HepG2 (cell line): ENCODE data around the gene CCNYL1. TPM values are rescaled to one million over a fixed set of nuclear protein-coding genes. Genes with fewer than 3 reads are reported as not detected.

Source experiments
- ATF7-NPFF ChIP-seq: sonication (generic); formaldehyde crosslinking; IDR thresholded peaks from 2 replicates; pipeline ENCODE4 v1.8.1; 2023; ENCODE audit warnings: mild to moderate bottlenecking, low read depth, missing genetic modification reagents, moderate library complexity
- ETV6 ChIP-seq: sonication (generic); formaldehyde crosslinking; conservative IDR thresholded peaks from 2 replicates; pipeline ENCODE4 v1.4.0; 2020; ENCODE audit warnings: missing genetic modification reagents
- FOXK1 ChIP-seq: sonication (generic); formaldehyde crosslinking; IDR thresholded peaks from 2 replicates; pipeline ENCODE4 v1.4.0; 2020; ENCODE audit warnings: low read depth, missing genetic modification reagents, borderline replicate concordance
- HNRNPH1 ChIP-seq: fragments of 200-400 bp; formaldehyde crosslinking; optimal IDR thresholded peaks from 2 replicates; pipeline ENCODE3; 2017; ENCODE audit warnings: mild to moderate bottlenecking, low read depth, low read length
- JUNB ChIP-seq: sonication (generic); formaldehyde crosslinking; IDR thresholded peaks from 2 replicates; pipeline ENCODE4 v1.8.0; 2022; ENCODE audit warnings: missing genetic modification reagents, mild to moderate bottlenecking, borderline replicate concordance
- KAT8 ChIP-seq: IDR thresholded peaks from 2 replicates; pipeline ENCODE4 v1.6.1; 2016; ENCODE audit warnings: missing genetic modification reagents, missing compliant biosample characterization
- KDM6A ChIP-seq: IDR thresholded peaks from 2 replicates; pipeline ENCODE4 v1.6.1; 2016; ENCODE audit warnings: low read depth
- KLF6 ChIP-seq: IDR thresholded peaks from 2 replicates; pipeline ENCODE4 v1.8.0; 2016; ENCODE audit warnings: missing biosample characterization, missing genetic modification reagents
- MAFK ChIP-seq, 2 experiments: IDR thresholded peaks in 1 of 2; conservative IDR thresholded peaks in 1 of 2; 2 replicates each; pipeline ENCODE4 v1.6.1; 2011; ENCODE audit warnings: improper control_type of control experiment in 2 of 2, low read length in 2 of 2
- PHF20 ChIP-seq: sonication (generic); formaldehyde crosslinking; IDR thresholded peaks from 2 replicates; pipeline ENCODE4 v1.5.0; 2020; ENCODE audit warnings: mild to moderate bottlenecking, missing genetic modification reagents
- RARA ChIP-seq: IDR thresholded peaks from 2 replicates; pipeline ENCODE4 v1.6.1; 2016; ENCODE audit warnings: missing genetic modification reagents, missing compliant biosample characterization
- SPEN ChIP-seq: sonication (generic); formaldehyde crosslinking; IDR thresholded peaks from 2 replicates; pipeline ENCODE4 v1.5.1; 2020; ENCODE audit warnings: low read depth, mild to moderate bottlenecking, missing genetic modification reagents
- TRIM24 ChIP-seq: sonication (generic); formaldehyde crosslinking; IDR thresholded peaks from 2 replicates; pipeline ENCODE4 v1.8.0; 2022; ENCODE audit warnings: mild to moderate bottlenecking, missing genetic modification reagents
- ZKSCAN5 ChIP-seq: sonication (generic); formaldehyde crosslinking; IDR thresholded peaks from 2 replicates; pipeline ENCODE4 v1.5.1; 2020; ENCODE audit warnings: mild to moderate bottlenecking, missing genetic modification reagents
- ZNF10 ChIP-seq: sonication (generic); formaldehyde crosslinking; IDR thresholded peaks from 2 replicates; pipeline ENCODE4 v1.4.0; 2020; ENCODE audit warnings: mild to moderate bottlenecking, low read depth, missing genetic modification reagents, borderline replicate concordance
- ZNF878 ChIP-seq: sonication (generic); formaldehyde crosslinking; IDR thresholded peaks from 2 replicates; pipeline ENCODE4 v1.8.1; 2023; ENCODE audit warnings: mild to moderate bottlenecking, missing genetic modification reagents, moderate library complexity
- polyA plus RNA-seq, 8 experiments: library from polyadenylated mRNA; depleted of rRNA in 3 of 8; stranded (reverse) in 7 of 8; unstranded in 1 of 8; fragments of >200 nt; fragmentation: Illumina TruSeq in 4 of 8; extraction: Trizol in 4 of 8; gene quantifications; 2 replicates each; pipeline versions ENCODE4 v1.2.1 to v1.2.3, GENCODE V29; 2011 to 2016; ENCODE audit warnings: low read depth in 4 of 8, missing spikeins in 1 of 8, mixed read lengths in 1 of 8; ENCODE audit not compliant: insufficient read depth in 1 of 8
- total RNA-seq, 5 experiments: library from RNA; depleted of rRNA; stranded (reverse); fragments of >200 nt; fragmentation: Illumina TruSeq; extraction: Trizol; gene quantifications; 2 replicates each; pipeline ENCODE4 v1.2.3, GENCODE V29; 2016; ENCODE audit warnings: low read depth in 1 of 5
- TF ChIP-seq, protein P1 (sequence below): IDR thresholded peaks from 2 replicates; pipeline ENCODE4 v1.6.1; 2016; ENCODE audit warnings: missing genetic modification reagents, missing compliant biosample characterization
- TF ChIP-seq, protein P2 (sequence below): sonication (generic); formaldehyde crosslinking; IDR thresholded peaks from 2 replicates; pipeline ENCODE4 v1.4.0; 2020; ENCODE audit warnings: missing genetic modification reagents
- TF ChIP-seq, protein P3 (sequence below): sonication (generic); formaldehyde crosslinking; IDR thresholded peaks from 2 replicates; pipeline ENCODE4 v1.5.0; 2020; ENCODE audit warnings: mild to moderate bottlenecking, missing genetic modification reagents, borderline replicate concordance

CCNYL1 gene
- total and polyA plus RNA-seq, 2 of the 13 experiments (the other 11 are each of a cell fraction or from before 2014, with no cell fraction given): 12.5 to 16.2 TPM

DNA sequence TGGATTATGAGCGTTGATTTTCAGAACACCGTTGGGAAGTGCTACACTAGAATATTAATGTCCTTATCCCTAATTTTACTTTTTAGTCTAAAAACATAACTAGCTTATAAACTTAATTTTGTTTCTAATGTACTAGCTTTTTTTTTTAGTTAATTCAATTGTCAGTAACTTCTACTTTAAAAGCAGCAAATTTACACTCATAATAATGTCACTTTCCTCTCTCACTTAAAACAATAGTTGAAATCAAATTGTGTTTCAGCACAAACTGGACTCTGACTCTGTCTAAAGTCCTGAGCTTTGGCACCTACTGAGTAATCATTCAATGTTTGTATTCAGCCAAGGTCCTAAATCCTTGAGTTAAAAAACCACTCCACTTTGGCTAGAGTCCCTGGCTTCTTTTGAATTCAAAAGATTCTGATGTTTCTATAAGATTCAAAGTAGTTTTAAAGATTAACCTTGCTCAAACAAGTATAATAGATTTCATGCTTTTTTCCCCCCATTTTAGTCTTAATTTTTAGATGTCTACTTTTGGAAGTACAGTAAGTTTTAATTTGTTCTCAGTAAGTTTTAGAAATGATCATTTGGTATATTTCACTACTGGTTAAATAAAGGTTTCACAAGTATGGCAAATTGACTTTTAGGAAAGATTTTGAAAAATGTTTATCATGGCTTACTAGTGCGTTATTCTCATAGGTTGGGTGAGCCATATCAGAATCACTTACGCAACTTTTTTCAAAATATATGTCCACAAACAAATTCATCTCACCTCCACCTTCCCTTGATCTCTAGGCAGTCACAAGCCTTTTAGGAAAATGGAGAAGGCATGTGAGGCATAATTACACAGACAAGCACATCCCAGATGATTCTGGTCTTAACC is 23.4 kb downstream of the CCNYL1 start (continued):
- TF ChIP-seq KDM6A (CRISPR knock-in tag): peak; percentile 99
- no peak for TF ChIP-seq ZKSCAN5 (CRISPR knock-in tag)
- peak in 1 of 2 experiments; percentile 33; a peak in 2 of 4 replicates for TF ChIP-seq MAFK (conservative IDR thresholded peaks at IDR 0.05 in 1 of 2, IDR thresholded peaks at IDR 0.05 in 1 of 2; ENCODE audit: low read length in 2 of 2)
- TF ChIP-seq SPEN (CRISPR knock-in tag): no peak
- TF ChIP-seq, protein P1, sequence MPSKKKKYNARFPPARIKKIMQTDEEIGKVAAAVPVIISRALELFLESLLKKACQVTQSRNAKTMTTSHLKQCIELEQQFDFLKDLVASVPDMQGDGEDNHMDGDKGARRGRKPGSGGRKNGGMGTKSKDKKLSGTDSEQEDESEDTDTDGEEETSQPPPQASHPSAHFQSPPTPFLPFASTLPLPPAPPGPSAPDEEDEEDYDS: no peak; the same call in 1 of the 2 replicates
- TF ChIP-seq ZNF10: no peak
- TF ChIP-seq HNRNPH1: no peak
- TF ChIP-seq RARA (CRISPR knock-in tag): peak; percentile 53; the same call in 1 of the 2 replicates
- TF ChIP-seq JUNB (CRISPR knock-in tag): no peak
- no peak for TF ChIP-seq KLF6 (CRISPR knock-in tag)
- 0 out of 2 replicates have a peak, but pooled peaks have one; percentile 53 for TF ChIP-seq TRIM24 (CRISPR knock-in tag)
- TF ChIP-seq KAT8 (CRISPR knock-in tag): peak; percentile 31; the same call in 1 of the 2 replicates
- TF ChIP-seq, protein P2, sequence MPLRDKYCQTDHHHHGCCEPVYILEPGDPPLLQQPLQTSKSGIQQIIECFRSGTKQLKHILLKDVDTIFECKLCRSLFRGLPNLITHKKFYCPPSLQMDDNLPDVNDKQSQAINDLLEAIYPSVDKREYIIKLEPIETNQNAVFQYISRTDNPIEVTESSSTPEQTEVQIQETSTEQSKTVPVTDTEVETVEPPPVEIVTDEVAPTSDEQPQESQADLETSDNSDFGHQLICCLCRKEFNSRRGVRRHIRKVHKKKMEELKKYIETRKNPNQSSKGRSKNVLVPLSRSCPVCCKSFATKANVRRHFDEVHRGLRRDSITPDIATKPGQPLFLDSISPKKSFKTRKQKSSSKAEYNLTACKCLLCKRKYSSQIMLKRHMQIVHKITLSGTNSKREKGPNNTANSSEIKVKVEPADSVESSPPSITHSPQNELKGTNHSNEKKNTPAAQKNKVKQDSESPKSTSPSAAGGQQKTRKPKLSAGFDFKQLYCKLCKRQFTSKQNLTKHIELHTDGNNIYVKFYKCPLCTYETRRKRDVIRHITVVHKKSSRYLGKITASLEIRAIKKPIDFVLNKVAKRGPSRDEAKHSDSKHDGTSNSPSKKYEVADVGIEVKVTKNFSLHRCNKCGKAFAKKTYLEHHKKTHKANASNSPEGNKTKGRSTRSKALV: no peak
- TF ChIP-seq PHF20 (CRISPR knock-in tag): no peak
- TF ChIP-seq ATF7-NPFF: no peak
- no peak for TF ChIP-seq FOXK1 (CRISPR knock-in tag)
- no peak for TF ChIP-seq ETV6 (CRISPR knock-in tag)
- peak; percentile 23; the same call in 1 of the 2 replicates for TF ChIP-seq ZNF878
- TF ChIP-seq, protein P3, sequence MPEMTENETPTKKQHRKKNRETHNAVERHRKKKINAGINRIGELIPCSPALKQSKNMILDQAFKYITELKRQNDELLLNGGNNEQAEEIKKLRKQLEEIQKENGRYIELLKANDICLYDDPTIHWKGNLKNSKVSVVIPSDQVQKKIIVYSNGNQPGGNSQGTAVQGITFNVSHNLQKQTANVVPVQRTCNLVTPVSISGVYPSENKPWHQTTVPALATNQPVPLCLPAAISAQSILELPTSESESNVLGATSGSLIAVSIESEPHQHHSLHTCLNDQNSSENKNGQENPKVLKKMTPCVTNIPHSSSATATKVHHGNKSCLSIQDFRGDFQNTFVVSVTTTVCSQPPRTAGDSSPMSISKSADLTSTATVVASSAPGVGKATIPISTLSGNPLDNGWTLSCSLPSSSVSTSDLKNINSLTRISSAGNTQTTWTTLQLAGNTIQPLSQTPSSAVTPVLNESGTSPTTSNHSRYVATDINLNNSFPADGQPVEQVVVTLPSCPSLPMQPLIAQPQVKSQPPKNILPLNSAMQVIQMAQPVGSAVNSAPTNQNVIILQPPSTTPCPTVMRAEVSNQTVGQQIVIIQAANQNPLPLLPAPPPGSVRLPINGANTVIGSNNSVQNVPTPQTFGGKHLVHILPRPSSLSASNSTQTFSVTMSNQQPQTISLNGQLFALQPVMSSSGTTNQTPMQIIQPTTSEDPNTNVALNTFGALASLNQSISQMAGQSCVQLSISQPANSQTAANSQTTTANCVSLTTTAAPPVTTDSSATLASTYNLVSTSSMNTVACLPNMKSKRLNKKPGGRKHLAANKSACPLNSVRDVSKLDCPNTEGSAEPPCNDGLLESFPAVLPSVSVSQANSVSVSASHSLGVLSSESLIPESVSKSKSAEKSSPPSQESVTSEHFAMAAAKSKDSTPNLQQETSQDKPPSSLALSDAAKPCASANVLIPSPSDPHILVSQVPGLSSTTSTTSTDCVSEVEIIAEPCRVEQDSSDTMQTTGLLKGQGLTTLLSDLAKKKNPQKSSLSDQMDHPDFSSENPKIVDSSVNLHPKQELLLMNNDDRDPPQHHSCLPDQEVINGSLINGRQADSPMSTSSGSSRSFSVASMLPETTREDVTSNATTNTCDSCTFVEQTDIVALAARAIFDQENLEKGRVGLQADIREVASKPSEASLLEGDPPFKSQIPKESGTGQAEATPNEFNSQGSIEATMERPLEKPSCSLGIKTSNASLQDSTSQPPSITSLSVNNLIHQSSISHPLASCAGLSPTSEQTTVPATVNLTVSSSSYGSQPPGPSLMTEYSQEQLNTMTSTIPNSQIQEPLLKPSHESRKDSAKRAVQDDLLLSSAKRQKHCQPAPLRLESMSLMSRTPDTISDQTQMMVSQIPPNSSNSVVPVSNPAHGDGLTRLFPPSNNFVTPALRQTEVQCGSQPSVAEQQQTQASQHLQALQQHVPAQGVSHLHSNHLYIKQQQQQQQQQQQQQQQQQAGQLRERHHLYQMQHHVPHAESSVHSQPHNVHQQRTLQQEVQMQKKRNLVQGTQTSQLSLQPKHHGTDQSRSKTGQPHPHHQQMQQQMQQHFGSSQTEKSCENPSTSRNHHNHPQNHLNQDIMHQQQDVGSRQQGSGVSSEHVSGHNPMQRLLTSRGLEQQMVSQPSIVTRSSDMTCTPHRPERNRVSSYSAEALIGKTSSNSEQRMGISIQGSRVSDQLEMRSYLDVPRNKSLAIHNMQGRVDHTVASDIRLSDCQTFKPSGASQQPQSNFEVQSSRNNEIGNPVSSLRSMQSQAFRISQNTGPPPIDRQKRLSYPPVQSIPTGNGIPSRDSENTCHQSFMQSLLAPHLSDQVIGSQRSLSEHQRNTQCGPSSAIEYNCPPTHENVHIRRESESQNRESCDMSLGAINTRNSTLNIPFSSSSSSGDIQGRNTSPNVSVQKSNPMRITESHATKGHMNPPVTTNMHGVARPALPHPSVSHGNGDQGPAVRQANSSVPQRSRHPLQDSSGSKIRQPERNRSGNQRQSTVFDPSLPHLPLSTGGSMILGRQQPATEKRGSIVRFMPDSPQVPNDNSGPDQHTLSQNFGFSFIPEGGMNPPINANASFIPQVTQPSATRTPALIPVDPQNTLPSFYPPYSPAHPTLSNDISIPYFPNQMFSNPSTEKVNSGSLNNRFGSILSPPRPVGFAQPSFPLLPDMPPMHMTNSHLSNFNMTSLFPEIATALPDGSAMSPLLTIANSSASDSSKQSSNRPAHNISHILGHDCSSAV (CRISPR knock-in tag): no peak
